ENCODE data around the gene HOXC10.

HOXC10 gene

DNA sequence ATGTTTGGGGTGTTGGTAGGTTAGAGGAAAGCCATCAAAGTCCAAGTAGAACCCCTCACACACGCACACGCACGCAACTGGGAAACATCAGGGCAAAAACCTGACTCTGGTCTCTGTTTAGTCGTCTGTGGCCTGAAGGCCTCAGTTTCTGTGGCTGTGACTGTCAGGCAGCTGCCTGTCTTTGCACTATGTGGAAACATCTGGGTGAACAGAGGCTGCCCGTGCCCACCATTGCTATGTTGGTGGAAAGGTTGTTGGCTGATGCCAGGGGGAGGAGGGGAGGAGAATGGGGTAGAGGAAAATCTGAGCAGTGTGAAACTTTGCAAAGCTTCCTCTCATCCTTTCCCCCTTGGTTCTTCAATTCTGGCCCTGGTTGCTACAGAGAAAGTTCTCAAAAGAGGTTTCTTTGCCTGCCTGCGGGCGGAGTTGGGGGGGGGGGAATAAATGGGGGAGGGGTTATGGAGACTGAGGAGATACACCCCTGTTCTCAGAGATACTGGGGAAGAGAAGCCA lies 7.5 kb downstream of the HOXC10 start:
- DNase-seq = no peak

GRCh38 chr12:53993162-53994008 lies 8.4 kb downstream of the HOXC10 start:
- DNase-seq = no peak

GRCh38 chr12:53994009-53994263 lies 9.0 kb downstream of the HOXC10 start:
- DNase-seq = no peak

DNA sequence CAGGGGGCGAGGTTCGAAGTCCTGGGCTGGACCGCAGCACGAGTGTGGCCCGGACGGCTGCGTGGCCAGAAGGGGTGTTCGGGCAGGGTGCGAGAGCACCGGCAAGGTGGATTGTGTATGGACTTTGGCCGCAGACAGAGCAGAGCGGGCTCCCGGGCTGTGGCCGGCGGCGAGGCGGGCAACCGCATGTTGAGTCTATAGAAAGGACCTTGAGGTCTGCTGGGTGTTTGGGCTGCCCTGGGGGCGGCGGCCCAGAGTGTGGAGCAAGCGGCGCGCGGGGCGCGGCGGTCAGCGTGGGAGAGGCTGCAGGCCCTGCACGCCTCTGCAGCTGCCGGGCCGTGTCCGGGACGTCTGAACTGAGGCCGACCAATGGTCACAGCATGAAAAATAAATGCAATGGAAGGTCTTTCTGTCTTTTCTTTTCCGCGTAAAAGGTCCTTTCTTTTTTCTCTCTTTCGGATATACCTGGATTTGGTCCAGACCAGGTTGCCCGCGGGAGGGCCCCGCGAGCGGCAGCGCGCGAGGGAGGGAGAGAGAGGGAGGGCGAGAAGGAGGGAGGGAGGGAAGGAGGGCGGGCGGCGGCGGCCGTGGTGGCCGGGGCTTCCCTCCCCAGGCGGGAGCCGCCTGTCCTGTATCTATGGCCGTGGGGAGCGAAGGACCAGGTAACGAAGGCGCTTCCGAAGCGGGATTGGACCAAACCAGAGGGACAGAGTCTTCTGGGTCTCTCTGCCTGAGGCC lies 9.5 kb downstream of the HOXC10 start:
- no peak for DNase-seq

GRCh38 chr12:53995002-53995377 lies 10.0 kb downstream of the HOXC10 start:
- DNase-seq = no peak

DNA sequence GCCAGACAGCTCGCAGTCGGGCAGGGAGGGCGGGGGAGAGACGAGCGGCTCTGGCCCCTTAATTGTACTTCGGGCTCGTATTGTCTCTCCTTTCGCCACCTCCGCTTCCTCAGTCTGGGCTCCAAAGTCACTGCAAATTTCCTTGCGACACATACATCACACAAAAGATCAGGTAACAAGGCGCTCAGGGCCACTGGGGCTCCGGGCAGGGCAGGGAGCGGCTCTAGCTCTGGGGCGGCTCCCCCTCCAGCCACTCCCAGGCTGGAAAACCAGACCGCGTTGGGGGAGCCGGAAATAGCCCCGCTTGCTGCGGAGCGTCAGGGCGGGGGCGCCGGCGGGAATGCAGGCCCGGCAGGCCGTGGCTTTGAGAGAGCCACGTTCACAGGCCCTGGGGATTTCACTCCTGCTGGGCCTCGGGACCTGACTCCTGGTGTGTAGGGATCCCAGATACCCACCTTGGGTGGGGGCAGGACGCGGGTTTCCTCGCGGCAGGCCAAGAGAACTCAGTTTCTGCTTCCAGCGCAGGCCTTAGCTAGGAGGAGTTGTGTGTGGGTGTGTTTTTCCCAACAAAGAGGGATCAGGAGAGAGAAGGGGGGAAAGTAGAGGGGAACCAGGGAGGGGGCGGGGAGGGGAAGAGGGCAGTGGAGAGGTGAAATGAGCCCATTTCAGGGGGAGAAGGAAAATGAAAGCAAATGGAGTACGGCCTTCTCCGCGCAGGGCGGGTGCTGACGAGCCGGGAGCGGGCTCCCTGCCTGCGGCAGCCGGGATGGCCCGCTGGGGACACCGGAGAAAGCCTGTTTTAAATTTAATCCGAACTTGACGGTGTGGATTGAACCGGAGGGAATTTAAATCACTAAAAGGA lies 10.7 kb downstream of the HOXC10 start:
- DNase-seq = no peak

DNA sequence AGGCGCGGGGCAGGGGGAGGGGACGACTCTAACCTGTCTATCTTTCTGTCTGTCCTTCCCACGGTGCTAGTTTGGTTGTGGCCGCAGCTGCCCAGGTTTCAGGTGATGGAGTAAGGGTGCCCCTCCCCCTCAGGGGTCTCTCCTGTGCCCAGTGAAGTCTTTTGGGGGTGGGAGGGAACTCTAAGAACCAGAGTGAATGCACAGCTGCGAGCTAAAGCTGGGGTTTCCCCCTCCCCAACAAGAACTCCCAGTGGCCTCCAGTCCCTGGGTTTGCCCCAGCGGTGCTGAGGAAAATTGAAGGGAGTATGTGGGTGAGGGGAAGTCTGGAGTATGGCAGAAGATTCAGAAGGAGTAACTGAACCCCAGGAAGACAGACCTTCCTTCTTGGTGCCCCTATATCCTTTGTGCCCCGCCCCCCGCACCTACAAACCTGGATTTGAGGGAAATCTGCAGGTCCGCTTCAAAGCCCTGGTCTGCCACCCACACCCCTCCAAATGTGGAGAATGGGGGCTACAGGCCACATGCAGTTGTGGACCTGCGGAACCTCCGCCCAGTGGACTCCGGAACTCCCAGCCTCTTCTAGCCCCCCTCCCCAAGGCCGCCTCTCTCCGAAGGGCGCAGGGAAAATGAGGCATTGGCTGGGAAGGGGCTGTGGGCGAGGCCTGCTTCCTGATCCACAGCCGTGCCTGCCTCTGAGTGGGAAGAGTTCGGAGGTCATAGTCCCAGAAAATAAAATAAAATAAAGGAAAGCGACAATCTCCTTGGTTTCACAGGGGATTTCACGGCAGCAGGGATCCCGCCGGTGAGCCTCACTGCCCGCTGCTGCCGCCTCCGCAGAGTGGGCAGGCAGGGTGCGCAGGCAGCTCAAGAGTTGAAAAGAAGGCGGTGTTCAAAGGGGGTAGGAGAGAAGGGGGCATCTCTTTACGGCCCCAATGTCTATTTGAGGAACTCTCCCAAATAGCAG lies 11.6 kb downstream of the HOXC10 start:
- no peak for DNase-seq

DNA sequence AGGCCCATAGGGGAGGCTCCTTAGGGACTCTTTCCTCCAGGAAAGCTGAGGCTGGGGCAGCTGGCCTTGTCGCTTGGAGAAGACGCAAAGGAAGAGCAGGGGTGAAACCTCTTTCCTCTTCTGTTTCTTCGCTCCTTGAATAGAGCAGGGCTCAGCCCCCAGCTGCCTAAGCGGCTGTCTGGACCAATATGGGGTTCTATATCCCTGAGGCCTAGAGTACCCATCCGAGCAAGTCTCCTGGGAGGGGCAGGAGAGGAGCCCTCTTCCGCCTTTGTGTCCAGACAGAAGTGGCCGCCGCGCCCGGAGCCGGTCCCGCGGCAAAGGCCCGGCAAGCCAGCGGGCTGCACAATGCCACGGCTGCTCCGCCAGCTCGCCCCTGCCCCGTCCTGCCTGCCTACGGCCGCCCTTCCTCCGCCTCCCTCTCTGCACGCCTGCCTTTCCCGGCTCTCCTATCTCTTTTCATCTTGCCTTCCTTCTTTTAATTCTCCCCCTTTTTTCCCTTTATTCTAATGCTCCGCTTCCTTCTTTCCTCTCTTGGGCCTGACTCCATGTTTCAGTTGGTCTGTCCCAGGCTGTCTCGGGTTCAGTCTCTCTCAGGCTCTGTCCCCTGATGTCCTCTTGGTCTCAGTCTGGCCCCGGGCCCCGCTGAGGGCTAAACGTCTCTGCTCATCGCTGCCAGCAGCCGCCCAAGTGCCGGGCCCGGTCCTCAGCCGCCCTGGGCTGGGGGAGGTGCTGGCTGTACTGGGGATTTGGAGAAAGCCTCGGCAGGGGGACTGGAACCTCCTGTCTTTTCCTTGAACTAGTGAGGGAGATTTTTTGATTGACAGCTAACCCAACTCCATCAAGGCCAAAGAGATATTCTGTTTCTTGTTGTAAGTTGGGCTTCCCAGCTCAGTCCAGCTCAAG lies 12.5 kb downstream of the HOXC10 start:
- DNase-seq = no peak

GRCh38 chr12:53998110-53998899 lies 13.4 kb downstream of the HOXC10 start:
- no peak for DNase-seq

- DNase-seq = no peak
Measured at GRCh38 chr12:53998900-53999236, 13.9 kb downstream of the HOXC10 start.

DNA sequence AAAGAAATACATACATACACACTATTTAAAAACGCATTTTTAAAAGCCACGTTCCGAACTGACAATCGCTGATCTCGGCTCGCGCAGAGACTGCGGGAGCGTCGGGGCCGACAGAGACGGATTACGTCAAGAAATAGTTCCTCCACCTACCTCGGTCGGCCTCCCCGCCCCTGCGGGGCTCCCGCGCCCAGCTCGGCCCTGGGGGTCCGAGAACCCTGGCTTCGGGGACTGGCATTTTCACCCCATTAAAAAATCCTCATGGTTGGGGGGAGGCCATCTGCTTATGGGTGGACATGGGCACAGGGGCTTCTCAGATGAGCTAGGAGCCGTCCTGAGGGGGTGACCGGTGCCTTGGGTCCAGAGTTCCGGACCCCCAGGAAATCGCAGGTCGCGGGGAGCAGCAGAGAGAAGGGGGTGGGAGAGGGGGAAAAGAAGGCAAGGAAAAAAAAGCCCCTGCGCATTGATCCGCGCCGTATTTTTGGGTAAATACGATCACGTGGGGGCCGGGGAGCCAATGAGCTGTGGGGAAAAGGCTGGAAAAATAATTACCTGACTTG lies 14.7 kb downstream of the HOXC10 start:
- no peak for DNase-seq

DNA sequence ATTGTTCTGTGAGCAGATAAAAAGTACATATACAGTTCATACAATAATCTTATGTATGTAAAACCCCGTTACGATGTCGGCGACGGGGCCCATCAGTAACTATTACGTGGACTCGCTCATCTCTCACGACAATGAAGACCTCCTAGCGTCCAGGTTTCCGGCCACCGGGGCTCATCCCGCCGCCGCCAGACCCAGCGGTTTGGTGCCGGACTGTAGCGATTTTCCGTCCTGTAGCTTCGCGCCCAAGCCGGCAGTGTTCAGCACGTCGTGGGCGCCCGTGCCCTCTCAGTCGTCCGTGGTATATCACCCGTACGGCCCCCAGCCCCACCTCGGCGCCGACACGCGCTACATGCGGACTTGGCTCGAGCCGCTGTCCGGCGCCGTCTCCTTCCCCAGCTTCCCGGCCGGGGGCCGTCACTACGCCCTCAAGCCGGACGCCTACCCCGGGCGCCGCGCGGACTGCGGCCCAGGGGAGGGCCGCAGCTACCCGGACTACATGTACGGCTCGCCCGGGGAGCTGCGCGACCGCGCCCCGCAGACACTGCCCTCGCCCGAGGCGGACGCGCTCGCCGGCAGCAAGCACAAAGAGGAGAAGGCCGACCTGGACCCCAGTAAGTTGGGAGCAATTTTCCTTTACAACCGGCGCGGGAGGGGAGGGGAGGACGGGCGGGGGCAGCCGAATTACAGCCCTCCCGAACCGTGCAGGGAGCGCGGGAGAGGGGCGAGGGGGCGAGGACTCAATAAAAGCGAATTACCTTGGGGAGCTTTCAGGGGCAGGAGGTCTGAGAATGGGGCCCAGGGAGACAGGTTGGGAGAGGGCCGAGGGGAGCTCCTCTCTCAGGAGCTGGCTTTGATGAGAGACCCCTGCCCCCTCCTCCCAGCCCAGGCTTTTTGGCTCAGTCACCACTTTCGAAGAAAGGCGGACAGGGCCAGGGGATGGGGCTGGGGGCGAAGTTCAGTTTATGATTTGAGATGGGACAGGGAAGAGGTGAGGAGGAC lies 15.5 kb downstream of the HOXC10 start, which contains the start of gene HOXC9:
TSS of gene HOXC9 (plus strand) at position 46 of the 999 bp plus-strand sequence. CDS start at position 74, 28 bp downstream.
- no peak for DNase-seq

DNA sequence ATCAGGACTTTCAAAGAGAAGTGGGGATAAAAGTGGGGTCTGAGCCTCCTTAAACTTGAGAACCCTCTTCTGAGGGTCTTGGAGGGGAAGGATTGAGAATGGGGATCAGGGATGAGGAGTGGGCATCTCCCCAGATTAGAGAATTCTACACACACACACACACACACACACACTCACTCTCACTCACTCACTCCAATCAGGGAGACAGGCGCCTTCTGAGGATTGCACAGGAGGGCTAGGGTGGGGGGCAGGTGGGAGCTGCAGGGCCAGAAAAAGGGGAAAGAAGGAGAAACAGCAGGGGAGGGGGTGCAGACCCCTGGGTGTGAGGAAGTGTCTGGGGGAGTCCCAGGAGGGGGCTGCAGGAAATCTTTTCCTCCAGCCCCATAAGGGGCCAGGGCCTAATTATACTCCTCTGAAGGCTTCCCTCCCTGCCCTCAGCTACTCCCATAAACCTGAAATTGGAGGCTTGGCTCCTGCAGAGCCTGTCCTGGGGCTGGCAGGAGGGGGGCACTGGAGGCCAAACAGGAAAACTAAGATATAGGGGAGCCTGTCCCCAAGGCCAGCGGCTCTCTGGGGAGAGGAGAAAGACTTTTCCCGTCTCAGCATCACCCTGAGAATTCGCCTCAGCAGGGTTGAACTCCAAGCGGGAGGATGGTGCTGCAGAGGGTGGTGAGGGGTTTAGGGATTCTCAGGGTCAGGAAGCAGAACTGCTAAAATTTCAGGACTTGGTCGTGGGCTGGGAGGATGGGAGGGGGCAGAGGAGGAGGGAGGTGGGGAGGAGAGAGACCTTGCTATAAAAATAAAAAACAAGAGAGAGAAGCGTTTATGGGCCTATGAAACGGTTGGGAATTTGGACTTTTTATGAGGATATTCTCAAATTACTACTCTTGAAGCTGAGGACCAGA lies 16.6 kb downstream of the HOXC10 start:
- no peak for DNase-seq

DNA sequence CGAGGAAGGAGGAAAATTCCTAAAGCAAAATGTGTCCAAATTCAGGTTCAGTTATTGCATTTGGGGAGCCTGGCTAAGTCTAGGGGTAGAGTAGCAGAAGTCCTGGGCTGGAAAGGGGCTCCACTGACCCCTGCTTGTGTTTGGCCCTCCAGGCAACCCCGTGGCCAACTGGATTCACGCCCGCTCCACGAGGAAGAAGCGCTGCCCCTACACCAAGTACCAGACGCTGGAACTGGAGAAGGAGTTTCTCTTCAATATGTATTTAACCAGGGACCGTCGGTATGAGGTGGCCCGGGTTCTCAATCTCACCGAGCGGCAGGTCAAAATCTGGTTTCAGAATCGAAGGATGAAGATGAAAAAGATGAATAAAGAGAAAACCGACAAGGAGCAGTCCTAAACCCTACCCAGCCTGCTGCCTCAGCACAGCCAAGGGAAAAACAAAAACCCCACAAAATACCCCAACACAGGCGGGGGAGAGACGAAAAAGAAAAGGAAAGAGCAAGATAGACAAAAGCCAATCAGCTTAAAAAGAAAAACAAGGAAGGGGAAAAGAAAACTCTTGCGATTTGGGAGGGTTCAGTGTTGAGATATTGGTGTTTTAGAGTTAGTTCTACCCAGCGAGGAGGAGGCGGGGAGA lies 17.4 kb downstream of the HOXC10 start:
- DNase-seq = no peak

- no peak for DNase-seq
Measured at GRCh38 chr12:54002915-54003389, 18.0 kb downstream of the HOXC10 start.

GRCh38 chr12:54003625-54004024 lies 18.7 kb downstream of the HOXC10 start:
- DNase-seq = no peak

All from stimulated activated CD4-positive, alpha-beta T cell treated with anti-CD3 and anti-CD28 coated beads, Interleukin-4, amount 100 ng/mL, for 1 hour (primary cell).